Dendritic cell treated with granulocyte-macrophage colony-stimulating factor and Interleukin-4, amounts not matched to agents 40 ng/mL and 50 ng/mL, for 4 days (primary cell): ENCODE results near the gene SCTR.

Experiments
- H3K27ac Mint-ChIP-seq: one replicate; pipeline ENCODE4 v1.8.0; 2022; ENCODE audit warnings: mild to moderate bottlenecking, mixed read lengths
- H3K27me3 Mint-ChIP-seq: one replicate; pipeline ENCODE4 v1.8.0; 2022; ENCODE audit warnings: mild to moderate bottlenecking, mixed read lengths
- H3K36me3 Mint-ChIP-seq: one replicate; pipeline ENCODE4 v1.8.0; 2022; ENCODE audit warnings: low read depth, mixed read lengths
- H3K4me1 Mint-ChIP-seq: one replicate; pipeline ENCODE4 v1.8.0; 2022; ENCODE audit warnings: low read depth, mixed read lengths
- H3K4me3 Mint-ChIP-seq: one replicate; pipeline ENCODE4 v1.8.0; 2022; ENCODE audit warnings: mild to moderate bottlenecking, moderate library complexity, mixed read lengths
- H3K9me3 Mint-ChIP-seq: one replicate; pipeline ENCODE4 v1.8.0; 2022; ENCODE audit warnings: mixed read lengths
- intact Hi-C: fragments of 100-400 bp; cut with micrococcal nuclease; formaldehyde crosslinking; loops from one replicate; pipeline ENCODE4 v1.15.0; 2022

The SCTR gene

GRCh38 chr2:119541476-119541875 is 17.2 kb upstream of the SCTR start:
- intact Hi-C loops = no loop called here
- Mint-ChIP-seq H3K27ac (no peak overlapping the region), H3K4me1 (peaks cover 6% of the 10 kb centered on the region), H3K4me3 (no peak overlapping the region), H3K27me3 (peaks cover 50% of the 10 kb centered on the region), H3K9me3 (no peaks in the 10 kb centered on the region), H3K36me3 (no peaks in the 10 kb centered on the region)

GRCh38 chr2:119537792-119538191 is 13.5 kb upstream of the SCTR start:
- no peaks in the 10 kb centered on the region for H3K4me1 Mint-ChIP-seq
- H3K27ac Mint-ChIP-seq = no peak overlapping the region
- peaks cover 24% of the 10 kb centered on the region for H3K9me3 Mint-ChIP-seq
- peaks cover 18% of the 10 kb centered on the region for H3K27me3 Mint-ChIP-seq
- no peaks in the 10 kb centered on the region for H3K36me3 Mint-ChIP-seq
- no peak overlapping the region for H3K4me3 Mint-ChIP-seq
- intact Hi-C loops = no loop called here

GRCh38 chr2:119536707-119537106 is 12.4 kb upstream of the SCTR start:
- Mint-ChIP-seq H3K27ac (no peak overlapping the region), H3K9me3 (peaks cover 35% of the 10 kb centered on the region), H3K27me3 (peaks cover 10% of the 10 kb centered on the region), H3K4me1 (no peaks in the 10 kb centered on the region), H3K4me3 (no peak overlapping the region), H3K36me3 (no peaks in the 10 kb centered on the region)
- intact Hi-C loops = no loop called here

- H3K36me3 Mint-ChIP-seq = no peaks in the 10 kb centered on the region
- H3K27me3 Mint-ChIP-seq = peaks cover 8% of the 10 kb centered on the region
- no peaks in the 10 kb centered on the region for H3K4me1 Mint-ChIP-seq
- intact Hi-C loops = no loop called here
- no peak overlapping the region for H3K4me3 Mint-ChIP-seq
- H3K9me3 Mint-ChIP-seq = peaks cover 35% of the 10 kb centered on the region
- no peak overlapping the region for H3K27ac Mint-ChIP-seq
These were observed 11.9 kb upstream of the SCTR start for GRCh38 chr2:119536211-119536610.

GRCh38 chr2:119533560-119533959 is 9.3 kb upstream of the SCTR start:
- H3K27me3 Mint-ChIP-seq = peaks cover 5% of the 10 kb centered on the region
- H3K27ac Mint-ChIP-seq = no peak overlapping the region
- no peak overlapping the region for H3K4me3 Mint-ChIP-seq
- H3K36me3 Mint-ChIP-seq = no peaks in the 10 kb centered on the region
- H3K9me3 Mint-ChIP-seq = peaks cover 35% of the 10 kb centered on the region
- H3K4me1 Mint-ChIP-seq = no peaks in the 10 kb centered on the region
- intact Hi-C loops = no loop called here

- H3K27ac Mint-ChIP-seq = no peak overlapping the region
- H3K27me3 Mint-ChIP-seq = peaks cover 12% of the 10 kb centered on the region
- H3K9me3 Mint-ChIP-seq = peaks cover 35% of the 10 kb centered on the region
- intact Hi-C loops = no loop called here
- H3K4me3 Mint-ChIP-seq = no peak overlapping the region
- H3K4me1 Mint-ChIP-seq = no peaks in the 10 kb centered on the region
- H3K36me3 Mint-ChIP-seq = no peaks in the 10 kb centered on the region
These were observed 7.0 kb upstream of the SCTR start for GRCh38 chr2:119531292-119531691.

GRCh38 chr2:119527999-119528398 is 3.7 kb upstream of the SCTR start:
- intact Hi-C loops = loop anchor here (10.0 kb wide), 1 partner anchor 127 kb away; no protein-coding TSS in a partner anchor
- H3K9me3 Mint-ChIP-seq = peaks cover 13% of the 10 kb centered on the region
- no peaks in the 10 kb centered on the region for H3K36me3 Mint-ChIP-seq
- peaks cover 34% of the 10 kb centered on the region for H3K27me3 Mint-ChIP-seq
- no peak overlapping the region for H3K4me3 Mint-ChIP-seq
- no peak overlapping the region for H3K27ac Mint-ChIP-seq
- no peaks in the 10 kb centered on the region for H3K4me1 Mint-ChIP-seq

GRCh38 chr2:119525614-119526013 is 1.3 kb upstream of the SCTR start:
- Mint-ChIP-seq H3K36me3 (no peaks in the 10 kb centered on the region), H3K4me3 (no peak overlapping the region), H3K27me3 (peaks cover 49% of the 10 kb centered on the region), H3K27ac (no peak overlapping the region), H3K9me3 (no peaks in the 10 kb centered on the region), H3K4me1 (no peaks in the 10 kb centered on the region)
- intact Hi-C loops = loop anchor here (10.0 kb wide), 1 partner anchor 129 kb away; no protein-coding TSS in a partner anchor

- H3K4me1 Mint-ChIP-seq = no peaks in the 10 kb centered on the region
- H3K36me3 Mint-ChIP-seq = no peaks in the 10 kb centered on the region
- H3K4me3 Mint-ChIP-seq = no peak overlapping the region
- no peaks in the 10 kb centered on the region for H3K9me3 Mint-ChIP-seq
- peaks cover 52% of the 10 kb centered on the region for H3K27me3 Mint-ChIP-seq
- intact Hi-C loops = loop anchor here (10.0 kb wide), 1 partner anchor 131 kb away; no protein-coding TSS in a partner anchor
- no peak overlapping the region for H3K27ac Mint-ChIP-seq
These were observed 816 bp downstream of the SCTR start for GRCh38 chr2:119523383-119523951.

GRCh38 chr2:119522671-119523070 is 1.6 kb downstream of the SCTR start:
- no peaks in the 10 kb centered on the region for H3K36me3 Mint-ChIP-seq
- no peak overlapping the region for H3K27ac Mint-ChIP-seq
- H3K9me3 Mint-ChIP-seq = no peaks in the 10 kb centered on the region
- peaks cover 1% of the 10 kb centered on the region for H3K4me1 Mint-ChIP-seq
- peaks cover 49% of the 10 kb centered on the region for H3K27me3 Mint-ChIP-seq
- intact Hi-C loops = loop anchor here (10.0 kb wide), 1 partner anchor 132 kb away; no protein-coding TSS in a partner anchor
- H3K4me3 Mint-ChIP-seq = no peak overlapping the region

GRCh38 chr2:119521433-119522050 is 2.7 kb downstream of the SCTR start:
- intact Hi-C loops = loop anchor here (10.0 kb wide), 1 partner anchor 133 kb away; no protein-coding TSS in a partner anchor
- Mint-ChIP-seq H3K27me3 (peaks cover 46% of the 10 kb centered on the region), H3K4me3 (no peak overlapping the region), H3K4me1 (peaks cover 5% of the 10 kb centered on the region), H3K36me3 (no peaks in the 10 kb centered on the region), H3K9me3 (no peaks in the 10 kb centered on the region), H3K27ac (no peak overlapping the region)

GRCh38 chr2:119520696-119521432 is 3.4 kb downstream of the SCTR start:
- intact Hi-C loops = loop anchor here (10.0 kb wide), 1 partner anchor 134 kb away; no protein-coding TSS in a partner anchor

GRCh38 chr2:119519057-119519408 is 5.2 kb downstream of the SCTR start:
- H3K27ac Mint-ChIP-seq = no peak overlapping the region
- H3K36me3 Mint-ChIP-seq = no peaks in the 10 kb centered on the region
- peaks cover 39% of the 10 kb centered on the region for H3K27me3 Mint-ChIP-seq
- no peaks in the 10 kb centered on the region for H3K9me3 Mint-ChIP-seq
- H3K4me1 Mint-ChIP-seq = peaks cover 5% of the 10 kb centered on the region
- H3K4me3 Mint-ChIP-seq = no peak overlapping the region
- intact Hi-C loops = no loop called here

More at GRCh38 chr2:119520696-119521432, 3.4 kb downstream of the SCTR start:
- Mint-ChIP-seq H3K36me3 (no peaks in the 10 kb centered on the region), H3K4me3 (no peak overlapping the region), H3K27ac (no peak overlapping the region), H3K27me3 (peaks cover 44% of the 10 kb centered on the region), H3K9me3 (no peaks in the 10 kb centered on the region), H3K4me1 (peaks cover 5% of the 10 kb centered on the region)

- intact Hi-C loops = no loop called here
- Mint-ChIP-seq H3K27me3 (peaks cover 35% of the 10 kb centered on the region), H3K36me3 (no peaks in the 10 kb centered on the region), H3K27ac (no peak overlapping the region), H3K9me3 (no peaks in the 10 kb centered on the region), H3K4me3 (no peak overlapping the region), H3K4me1 (peaks cover 5% of the 10 kb centered on the region)
These were observed 5.8 kb downstream of the SCTR start for GRCh38 chr2:119518401-119519056.
